Stimulated activated CD4-positive, alpha-beta T cell treated with anti-CD3 and anti-CD28 coated beads, Interleukin-4, amount 100 ng/mL, for 4 hours (primary cell): Measurements from ENCODE around the gene EZH1.
"Not testable (repeated sequence)": the region's sequence is repeated elsewhere in the genome, so short reads cannot be mapped to it uniquely, and the experiment has no call there.

Experiments used
- DNase-seq, 2 experiments: peaks; one replicate each; pipeline ENCODE4 v3.0.0-alpha.2; 2020

EZH1 gene

GRCh38 chr17:42665581-42666001 is 79.2 kb downstream of the EZH1 start:
- DNase-seq, result no peak

GRCh38 chr17:42660692-42661345 is 84.0 kb downstream of the EZH1 start:
- DNase-seq, result no peak

- DNase-seq, result not testable (repeated sequence)
Observed at GRCh38 chr17:42659932-42660274, 84.9 kb downstream of the EZH1 start.

- peak; percentile 79 to 82 for DNase-seq
Observed at GRCh38 chr17:42659079-42659931, 85.5 kb downstream of the EZH1 start, which contains the start of gene TUBG2. Gene TUBG2 (plus strand): TSS chr17:42659284. CDS start chr17:42659504, 220 bp downstream.

- no peak for DNase-seq
Observed at GRCh38 chr17:42657824-42658588, 86.8 kb downstream of the EZH1 start.

- no peak for DNase-seq
Observed at GRCh38 chr17:42655528-42655927, 89.3 kb downstream of the EZH1 start.

GRCh38 chr17:42653179-42654124 is 91.4 kb downstream of the EZH1 start:
- DNase-seq, result no peak

- DNase-seq, result no peak
Observed at GRCh38 chr17:42651392-42651791, 93.4 kb downstream of the EZH1 start.
